ENCODE results near the gene PPP1R14C.
A peak's percentile ranks its signal among the peaks of the same experiment; 100 is the strongest.
"Not testable (repeated sequence)": the region's sequence is repeated elsewhere in the genome, so short reads cannot be mapped to it uniquely, and the experiment has no call there.

PPP1R14C gene

DNA sequence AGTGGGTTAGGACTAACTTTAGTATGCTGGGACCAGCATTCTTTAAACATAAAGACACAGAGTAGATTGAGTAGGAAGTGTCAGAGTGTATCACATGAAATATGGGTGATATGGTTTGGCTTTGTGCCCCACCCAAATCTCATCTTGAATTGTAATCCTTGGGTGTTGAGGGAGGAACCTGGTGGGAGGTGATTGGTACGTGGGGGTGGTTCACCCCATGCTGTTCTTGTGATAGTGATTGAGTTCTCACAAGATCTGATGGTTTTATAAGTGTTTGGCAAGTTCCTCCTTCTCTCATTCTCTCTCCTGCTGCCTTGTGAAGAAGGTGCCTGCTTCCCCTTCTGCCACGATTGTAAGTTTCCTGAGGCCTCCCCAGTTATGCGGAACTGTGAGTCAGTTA lies 5.1 kb upstream of the PPP1R14C start:
- DNase-seq, result not testable (repeated sequence)

DNA sequence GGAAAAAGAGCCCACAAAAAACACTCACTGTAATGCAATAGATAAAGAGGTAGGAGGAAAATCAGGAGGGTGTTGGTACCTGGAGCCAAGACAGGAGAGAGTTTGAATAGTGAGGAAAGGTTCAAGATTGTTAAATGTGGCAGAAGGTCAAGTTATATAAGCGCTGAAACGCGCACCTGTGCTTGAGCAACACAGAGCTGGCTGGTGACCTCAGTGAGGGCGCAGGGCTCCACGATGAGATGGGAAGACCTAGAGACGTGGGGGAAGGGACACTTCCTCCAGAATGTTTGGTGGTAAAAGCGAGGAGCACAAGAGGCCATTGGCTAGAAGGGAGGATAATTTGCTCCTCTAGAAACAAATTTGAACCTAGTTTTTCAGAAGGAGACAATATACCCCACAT lies 4.2 kb upstream of the PPP1R14C start:
- no peak for DNase-seq

DNA sequence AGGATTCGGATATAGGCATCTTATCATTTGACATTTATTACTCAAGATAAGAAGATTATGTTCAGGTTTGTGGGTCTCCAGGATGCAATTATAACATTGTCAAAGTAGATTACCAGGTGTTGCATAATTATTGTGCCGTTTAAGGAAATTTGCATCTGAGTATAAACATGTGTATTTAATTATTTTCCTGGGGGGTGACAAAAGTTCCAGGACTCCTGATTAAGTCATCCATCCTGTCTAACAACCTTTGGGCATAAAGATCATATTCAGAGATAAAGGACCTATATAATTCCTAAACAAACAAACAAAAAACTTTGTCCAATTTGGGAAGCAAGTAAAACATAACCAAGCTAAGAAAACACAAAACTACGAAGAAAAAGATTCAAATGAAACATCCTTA lies 3.3 kb upstream of the PPP1R14C start:
- DNase-seq, result no peak

DNA sequence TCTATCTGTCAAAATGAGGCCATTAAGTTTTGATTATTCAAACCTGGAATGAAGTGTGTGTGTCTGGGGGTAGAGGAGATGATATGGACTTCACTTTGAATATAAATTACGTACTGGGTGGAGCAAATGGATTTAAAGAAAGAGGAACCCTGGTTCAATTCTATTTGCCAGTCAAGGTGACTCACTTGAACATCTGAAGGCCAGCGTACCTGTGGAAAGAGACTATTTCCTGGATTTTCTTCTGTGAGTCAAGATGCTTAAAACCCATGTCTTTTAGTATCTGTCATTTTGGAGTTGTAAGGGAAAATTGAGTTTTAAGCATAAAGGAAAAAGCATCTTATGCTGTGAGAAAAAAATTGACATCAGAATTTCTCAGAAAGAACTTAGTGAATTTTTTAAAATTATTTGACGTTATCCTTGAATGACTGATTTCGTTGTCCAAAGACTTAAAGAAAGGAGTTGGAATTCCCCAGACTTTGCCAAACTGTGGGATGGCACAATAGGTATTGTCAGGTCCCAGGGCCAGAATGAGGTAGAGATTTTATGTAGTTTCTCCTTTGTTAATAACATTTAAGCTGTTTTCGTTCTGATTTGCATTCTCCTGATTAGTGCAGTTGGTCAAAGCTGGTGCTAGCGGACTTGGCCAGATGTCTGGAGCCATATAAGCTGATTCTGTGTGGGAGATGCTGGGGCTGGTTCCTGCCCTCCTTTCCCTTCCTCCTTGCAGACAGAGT lies 2.4 kb upstream of the PPP1R14C start:
- DNase-seq, result no peak

DNA sequence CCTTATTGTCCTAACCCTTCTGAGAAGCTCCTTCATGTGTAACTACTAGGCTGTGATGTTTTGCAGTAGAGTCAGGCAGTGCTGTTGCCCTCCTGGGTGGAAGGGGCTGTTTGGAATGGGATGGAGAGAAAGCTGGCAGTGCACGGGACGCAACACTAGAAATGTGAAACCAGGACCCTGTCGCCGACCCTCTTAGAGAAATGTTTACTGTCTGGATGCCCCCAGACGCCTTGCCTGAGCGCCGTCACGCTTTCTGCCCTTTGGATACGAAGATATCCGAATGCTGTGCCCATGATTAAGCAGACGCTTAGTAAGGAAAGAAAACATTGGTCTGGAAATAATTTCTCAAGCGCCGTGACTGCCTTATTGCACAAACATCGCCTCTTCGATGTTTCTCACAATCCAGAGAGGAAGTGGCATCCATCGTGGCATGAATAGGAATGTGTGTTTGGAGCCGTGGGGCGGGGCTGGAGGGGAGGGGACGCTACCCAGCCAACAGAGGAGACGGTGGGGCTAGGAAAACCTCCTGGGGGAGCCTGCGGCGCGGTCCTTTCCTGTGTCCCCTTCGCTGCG lies 661 bp upstream of the PPP1R14C start:
- peak in 26 of 56 donors; percentile 15 to 73 (median 38) for DNase-seq

DNA sequence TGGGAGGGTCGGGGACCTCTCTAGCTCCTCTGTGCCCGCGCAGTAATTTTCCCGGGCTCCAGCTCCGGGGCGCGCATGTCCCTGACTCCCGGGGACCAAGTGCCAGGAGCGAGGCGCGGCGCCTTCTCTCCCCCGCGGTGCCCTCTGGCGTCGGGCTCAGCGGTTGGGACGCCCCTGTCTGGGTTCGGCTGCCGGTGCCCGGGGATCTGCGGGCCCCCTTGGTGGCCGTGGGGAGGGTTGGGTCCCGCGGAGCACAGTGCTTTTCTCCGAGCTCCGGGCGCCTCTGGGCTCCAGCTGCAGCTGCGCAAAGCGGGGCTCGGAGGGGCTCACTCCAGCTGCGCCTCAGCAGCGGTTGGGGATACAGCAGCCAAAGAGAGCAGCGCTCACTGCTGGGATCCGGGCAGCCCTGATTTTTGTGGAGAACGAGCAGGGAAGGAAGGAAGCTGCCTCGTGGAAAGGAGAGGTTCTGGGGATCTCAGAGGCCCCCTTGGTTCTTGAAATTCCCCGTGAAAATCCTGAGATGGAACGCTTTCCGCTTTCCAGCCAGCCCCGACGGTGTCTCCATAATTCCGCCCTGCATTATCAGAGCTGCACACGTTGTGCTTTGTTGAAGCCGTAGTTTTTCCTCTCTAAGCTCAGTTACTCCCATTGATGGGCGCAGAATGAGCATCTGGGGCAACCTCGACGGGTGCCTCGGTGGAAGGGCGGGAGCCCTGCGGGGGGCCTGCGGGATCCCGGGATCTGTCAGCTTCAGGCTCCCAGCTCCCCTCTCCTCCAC lies 861 bp downstream of the PPP1R14C start:
- DNase-seq, result peak in 5 of 56 donors; percentile 9 to 36 (median 20)

DNA sequence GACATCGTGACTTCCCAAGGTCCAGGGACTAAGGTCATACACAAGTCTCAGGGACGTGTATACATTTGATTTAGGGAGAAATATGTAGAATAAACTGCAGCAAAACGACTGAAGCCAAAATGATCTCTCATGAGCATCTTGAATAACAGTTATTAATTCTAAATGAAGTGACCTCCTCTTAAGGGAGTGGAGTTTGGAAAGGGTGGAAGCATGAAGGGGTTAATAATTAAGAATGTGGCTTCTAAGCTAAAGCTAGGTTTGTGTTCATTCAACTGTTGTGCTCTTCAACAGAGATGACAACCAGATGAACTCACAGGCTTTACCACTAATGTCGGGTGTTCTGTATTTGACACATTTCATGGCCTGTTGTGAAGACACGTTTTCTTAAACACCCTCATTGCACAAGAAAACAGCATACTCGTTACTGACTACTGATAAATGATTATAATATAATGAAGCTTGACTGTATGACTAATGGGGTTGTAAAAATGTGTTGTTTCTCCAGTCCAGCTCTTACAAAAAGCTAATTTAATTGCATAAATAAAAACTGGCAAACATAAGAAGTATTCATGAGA lies 1.5 kb downstream of the PPP1R14C start:
- no peak for DNase-seq

DNA sequence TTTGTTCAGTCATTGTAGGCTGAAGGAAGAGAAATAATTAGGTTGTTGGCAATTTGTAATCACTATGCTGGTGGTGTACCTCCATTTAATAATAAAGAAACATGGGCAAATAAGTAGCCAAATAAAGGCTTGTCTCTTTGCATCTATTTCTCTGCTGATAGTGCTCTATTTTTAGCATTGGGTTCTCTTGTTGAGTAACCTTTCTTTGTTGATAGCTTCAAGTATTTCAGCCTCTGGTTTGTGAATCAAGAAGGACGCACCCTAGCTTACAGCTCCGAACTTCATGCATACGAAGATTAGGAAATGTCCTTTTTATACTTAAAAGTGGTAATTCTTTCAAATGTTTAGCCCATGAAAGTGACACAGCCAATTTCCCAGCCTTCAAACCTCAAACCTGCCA lies 2.6 kb downstream of the PPP1R14C start:
- no peak for DNase-seq

DNA sequence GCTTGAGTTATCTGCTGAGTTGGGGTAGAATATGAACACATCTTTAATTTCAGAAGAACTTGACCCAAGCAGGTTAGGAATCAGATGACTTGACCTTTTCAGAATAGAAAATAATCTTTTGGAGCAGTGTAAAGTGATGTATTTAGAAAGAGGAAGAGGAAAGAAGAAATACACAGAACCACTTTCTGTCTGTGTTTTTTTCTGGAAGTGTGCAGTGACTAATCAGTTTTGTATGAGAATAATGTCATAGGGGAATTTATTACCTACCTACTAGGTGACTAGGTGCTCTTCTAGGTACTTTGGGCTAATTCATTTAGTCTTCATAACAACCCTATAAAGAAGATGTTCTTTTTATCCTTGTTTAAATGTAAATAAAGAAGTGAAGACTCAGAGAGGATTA lies 3.0 kb downstream of the PPP1R14C start:
- DNase-seq, result no peak

DNA sequence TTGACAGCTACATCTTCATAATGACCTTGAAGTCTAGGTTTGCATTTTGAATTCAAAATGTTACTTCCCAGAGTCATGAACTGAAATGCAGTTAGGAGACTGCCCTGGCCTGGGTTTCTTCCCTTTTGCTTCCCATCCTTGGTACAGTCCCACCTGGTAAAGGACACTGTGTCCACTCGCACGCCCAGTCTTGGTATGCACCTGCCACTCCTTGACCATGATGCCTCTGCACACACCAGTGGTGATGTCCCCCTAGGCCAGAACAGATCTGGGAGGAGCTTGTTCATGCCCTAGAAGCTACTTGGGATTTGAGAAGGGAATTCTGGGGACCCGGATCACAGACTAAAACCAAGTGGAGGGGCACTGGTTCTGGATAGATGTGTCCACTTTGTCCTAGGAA lies 3.6 kb downstream of the PPP1R14C start:
- no peak for DNase-seq

DNA sequence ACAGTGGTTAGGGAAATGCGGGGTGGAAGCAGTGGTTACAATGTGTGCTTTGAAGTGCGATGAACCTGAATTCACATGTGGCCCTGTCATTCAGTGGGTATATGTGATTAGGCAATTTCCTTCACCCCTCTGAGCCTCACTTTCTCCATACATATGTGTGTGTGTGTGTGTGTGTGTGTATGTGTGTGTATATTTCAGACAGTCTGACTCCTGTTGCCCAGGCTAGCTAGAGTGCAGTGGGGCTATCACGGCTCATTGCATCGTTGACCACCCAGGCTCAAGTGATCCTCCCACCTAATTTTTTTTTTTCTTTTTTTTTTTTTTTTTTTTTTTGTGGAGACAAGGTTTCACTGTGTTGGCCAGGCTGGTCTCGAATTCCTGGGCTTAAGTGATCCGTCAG lies 6.3 kb downstream of the PPP1R14C start:
- no peak for DNase-seq

DNA sequence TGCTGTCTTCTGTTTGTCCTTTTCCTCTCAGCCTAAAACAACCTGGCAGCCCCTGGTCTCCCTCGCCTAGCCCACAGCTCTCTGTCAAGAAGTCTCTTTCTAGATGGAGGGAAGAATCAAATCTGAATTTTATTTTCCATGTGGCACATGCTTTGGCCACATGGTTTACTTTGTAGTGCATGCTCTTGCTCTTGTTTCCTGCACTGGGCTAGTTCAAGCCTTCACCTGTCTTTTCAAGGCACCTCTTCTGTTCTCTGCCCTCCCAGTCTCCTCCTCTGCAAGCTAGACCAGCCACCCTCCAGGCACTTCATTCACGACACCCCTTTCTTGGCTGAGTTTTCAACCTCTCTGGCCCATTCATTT lies 7.6 kb downstream of the PPP1R14C start:
- DNase-seq, result no peak

DNA sequence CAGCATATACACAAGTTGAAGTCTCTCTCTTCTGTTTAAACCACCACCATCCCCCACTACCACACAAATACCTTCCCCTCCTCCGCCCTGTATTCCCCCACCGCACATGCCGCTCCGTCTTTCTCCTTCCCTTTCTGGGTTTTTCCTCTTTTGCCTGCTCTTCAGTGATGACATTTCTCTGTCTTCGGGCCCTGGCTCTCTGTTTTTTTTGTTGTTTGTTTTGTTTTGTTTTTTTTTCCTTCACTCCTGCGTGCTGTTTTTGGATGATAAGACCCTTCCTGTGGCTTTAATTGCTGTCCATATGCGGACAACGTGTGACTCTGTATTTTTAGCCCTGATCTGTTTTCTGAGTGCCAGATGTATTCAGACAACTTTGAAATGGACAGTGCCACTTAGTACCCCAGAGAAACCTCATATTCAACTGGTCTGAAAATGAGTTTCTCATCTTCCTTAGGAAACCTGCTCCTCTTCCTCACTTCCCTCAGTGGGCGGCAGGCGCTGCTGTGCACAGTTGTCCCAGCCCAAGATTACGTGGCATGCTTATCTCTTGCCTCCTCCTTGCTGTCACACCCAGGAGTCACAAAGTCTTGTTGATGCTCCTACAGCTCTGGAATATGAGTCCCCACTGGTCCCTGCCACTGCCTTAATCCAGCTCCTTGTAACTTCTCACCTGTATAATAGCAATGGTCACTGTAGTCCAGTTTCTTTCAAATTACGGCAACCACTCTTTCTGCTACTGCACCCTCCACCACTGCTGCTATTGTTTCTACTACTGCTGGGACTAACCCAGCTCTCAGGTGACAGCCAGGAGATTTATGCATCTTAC lies 8.2 kb downstream of the PPP1R14C start:
- DNase-seq, result no peak

DNA sequence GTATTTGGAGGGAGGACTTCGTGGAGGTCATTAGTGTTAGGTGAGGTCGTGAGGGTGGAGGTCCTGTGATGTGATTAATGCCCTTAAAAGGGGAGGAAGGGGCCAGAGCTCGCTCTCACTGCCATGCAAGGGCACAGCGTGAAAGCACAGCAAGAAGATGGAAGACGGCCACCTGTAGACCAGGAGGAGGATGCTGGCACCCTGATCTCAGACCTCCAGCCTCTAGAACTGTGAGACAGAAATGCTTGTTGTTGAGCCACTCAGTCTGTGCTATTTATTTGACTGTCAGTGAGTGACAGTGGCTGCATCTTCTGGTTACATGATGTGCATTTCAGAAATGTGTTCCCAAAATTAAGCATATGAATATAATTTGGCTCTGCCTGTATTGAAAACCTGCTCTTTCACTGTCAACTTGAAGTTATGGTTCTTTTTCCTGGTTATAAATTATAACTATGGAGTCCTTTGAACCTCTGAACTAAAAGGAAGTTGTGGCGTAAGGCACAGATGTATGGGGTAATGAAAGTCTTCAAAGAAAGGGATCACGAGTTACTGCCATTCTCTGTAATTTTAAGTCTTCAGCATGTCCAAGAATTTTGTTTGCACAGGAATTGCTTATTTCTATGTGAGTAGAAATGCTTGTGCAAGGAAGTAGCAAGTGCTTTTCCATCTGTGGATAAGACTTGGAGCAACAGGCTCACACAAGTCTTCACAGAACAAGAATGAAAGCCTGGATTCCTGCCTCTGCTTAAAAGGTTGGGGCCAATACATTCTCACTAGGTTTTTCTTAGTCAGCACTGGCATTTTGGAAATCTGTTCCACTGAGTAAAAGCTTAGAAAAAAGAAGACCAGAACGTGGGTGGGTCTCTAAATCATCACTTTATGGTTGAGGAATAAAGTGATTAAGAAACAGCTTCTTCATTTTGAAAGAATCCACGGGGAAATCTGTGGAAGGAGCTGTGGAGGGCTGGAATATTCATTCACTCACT lies 10.3 kb downstream of the PPP1R14C start:
- DNase-seq, result no peak

DNA sequence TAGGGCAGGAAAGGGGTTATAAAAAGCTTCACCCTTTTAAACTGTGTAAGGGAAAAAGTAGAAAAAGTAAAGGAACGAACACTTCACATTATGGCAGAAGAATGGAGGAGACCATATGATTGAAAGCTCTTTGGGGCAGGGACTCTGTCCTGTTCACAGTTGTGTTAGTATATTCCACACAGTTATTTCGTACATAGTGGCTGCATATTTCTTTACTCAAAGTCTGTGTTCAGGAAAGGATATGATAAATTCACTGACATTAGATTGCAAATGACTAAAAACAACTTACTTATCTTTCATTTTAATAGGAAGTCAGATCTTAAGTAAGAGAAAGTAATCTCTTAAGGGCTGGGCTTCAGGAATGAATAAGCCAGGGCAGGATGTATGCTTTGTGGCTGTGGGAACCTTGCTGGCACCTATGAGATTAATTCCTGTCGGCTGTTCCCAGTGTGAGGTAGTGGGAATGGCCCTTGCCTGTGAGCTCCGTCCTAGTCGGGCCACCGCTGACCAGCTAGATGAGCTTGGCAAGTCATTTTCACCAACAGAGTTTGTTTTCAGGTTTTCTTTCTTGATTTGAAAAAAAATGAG lies 11.2 kb downstream of the PPP1R14C start:
- no peak for DNase-seq

DNA sequence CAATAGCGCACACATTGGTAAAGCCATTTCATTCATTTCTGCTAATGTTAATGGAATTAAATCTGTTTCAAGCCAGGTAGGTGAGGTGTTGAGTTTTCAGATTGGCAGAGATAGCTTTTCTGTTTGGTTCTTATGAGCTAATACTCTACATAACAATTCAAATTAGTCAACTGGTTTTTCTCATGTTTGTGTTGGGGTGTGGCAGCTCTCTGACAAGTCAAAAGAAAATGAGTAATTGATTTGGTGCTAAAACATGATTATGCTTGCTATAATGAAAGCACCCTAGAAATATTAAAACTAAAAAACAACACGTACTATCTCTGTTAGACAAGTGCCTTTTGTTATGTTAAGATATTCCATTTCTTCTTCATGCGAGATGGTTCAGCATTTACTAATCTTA lies 13.6 kb downstream of the PPP1R14C start:
- DNase-seq, result no peak

DNA sequence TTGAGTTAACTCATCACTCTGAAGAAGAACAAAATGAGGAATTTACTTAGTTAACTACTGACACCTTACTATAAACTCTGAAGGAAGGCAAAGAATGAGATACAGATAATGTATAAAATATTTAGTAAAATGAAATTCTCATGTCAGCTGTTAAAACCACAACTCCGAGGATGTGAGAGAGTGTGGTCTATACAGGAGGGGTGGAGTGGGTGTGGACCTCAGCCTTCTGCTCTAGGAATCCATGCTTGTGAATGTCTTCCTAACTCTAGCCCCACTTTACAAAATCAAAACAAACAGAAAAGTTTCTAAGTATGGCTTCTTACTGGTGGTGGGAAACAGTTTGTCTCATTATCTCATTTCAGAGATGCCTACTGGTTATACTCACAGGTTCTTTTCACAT lies 14.2 kb downstream of the PPP1R14C start:
- no peak for DNase-seq

DNA sequence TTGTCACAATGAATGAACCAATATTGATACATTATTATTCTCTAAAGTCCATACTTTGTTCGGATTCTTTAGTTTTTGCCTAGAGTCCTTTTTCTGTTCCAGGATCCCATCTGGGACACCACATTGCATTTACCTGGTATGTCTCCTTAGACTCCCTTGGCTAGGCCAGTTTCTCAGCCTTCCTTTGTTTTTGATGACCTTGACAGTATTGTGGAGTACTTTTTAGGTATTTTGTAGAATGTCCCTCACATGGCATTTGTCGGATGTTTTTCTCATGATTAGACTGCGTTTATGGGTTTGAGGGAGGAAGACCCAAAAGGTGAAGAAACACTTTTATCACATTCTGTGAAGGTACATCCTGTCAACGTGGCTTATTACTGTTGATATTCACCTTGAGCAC lies 16.9 kb downstream of the PPP1R14C start:
- no peak for DNase-seq

DNA sequence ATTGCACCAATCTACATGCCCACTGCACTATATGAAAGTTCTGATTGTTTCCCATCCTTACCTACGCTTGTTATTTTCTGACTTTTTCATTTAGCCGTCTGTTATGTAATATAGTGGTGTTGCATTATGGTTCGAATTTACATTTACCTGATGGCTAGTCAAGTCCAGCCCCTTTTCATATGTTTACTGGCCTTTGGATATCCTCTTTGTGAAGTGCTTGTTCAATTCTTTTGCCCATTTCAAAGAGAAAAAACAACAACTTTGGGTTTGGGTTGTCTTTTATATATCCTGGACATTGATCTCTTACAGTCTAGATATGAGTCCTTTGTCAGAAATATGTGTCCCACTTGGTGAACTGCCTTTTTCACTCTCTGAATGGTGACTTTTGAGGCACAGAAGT lies 21.1 kb downstream of the PPP1R14C start:
- DNase-seq, result no peak
